Activated CD4-positive, CD25-positive, alpha-beta regulatory T cell (primary cell): ENCODE results near the gene SART1.
A peak's percentile ranks its signal among the peaks of the same experiment; 100 is the strongest.
"Not testable (repeated sequence)": the region's sequence is repeated elsewhere in the genome, so short reads cannot be mapped to it uniquely, and the experiment has no call there.

Experiments
- DNase-seq, 4 experiments: peaks; one replicate each; lab custom pipeline; 2025; lab: John Stamatoyannopoulos, UW

SART1 gene

GRCh38 chr11:66015454-66015881, 53.9 kb downstream of the SART1 start:
- no peak for DNase-seq

DNA sequence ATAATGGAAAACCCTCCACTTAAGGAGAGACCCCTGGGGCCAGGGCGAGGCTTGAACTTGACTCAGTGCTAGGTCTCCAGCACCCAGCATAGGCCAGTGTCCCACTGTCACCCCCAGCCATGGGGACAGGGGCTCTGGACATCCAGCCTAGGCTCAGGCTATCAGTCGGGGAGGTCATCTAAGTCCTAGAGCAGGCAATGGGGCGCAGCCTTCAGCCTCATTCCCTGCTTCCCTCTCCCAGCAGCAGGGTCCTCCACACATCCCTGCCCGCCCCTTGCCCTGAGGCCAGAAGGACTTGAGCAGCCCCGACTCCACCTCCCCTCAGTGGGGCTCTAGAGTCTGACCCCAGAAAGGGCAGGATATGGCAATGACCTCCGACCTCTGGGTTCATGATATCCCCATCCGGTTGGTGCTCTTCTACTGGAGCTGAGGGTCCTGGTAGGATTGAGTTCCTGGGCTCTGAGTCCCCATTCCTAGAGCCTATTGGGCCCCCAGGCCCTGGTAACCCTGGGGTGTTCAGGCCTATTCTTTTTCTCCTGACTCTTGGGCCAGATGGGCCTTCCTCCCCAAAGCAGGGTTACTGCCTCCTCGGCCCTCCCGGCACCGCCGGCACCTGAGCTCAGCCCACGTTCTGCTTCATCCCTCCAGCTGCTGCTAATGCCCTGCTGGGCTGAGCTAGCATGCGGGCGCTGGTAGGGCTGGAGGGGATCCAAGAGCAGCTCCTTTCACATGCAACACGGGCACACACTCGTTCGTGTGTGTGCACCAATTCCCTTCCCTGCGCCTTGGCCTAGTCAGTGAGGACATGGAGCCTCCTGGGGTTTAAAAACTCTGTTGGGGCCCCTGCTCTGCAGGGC, 54.6 kb downstream of the SART1 start:
- DNase-seq, result no peak

- no peak for DNase-seq
Observed at GRCh38 chr11:66016793-66017177, 55.3 kb downstream of the SART1 start.

GRCh38 chr11:66017321-66017720, 55.8 kb downstream of the SART1 start:
- DNase-seq, result no peak

DNA sequence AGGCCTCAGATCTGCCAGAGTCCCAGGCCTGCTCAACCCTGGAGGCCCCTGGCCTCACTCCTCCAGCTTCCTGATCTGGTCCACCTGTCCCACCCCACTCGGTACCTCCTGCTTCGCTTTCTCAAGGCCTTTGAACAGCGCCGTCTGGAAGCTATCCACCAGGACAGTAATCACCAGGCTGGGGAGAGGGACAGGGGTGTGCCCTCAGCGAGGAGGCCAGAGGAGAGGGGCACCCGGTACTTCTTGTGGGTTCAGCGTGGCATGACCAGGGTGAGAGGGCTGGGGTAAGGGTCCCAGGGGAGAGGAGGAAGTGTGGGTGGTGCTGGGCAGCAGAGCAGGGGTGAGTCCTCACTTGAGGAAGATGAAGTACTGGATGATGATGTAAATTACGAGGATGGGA, 58.7 kb downstream of the SART1 start:
- DNase-seq, result no peak

GRCh38 chr11:66020618-66021357, 59.3 kb downstream of the SART1 start:
- DNase-seq, result no peak

GRCh38 chr11:66022401-66023185, 61.1 kb downstream of the SART1 start:
- peak; percentile 51 to 82 (median 64) for DNase-seq

GRCh38 chr11:66023186-66023440, 61.6 kb downstream of the SART1 start:
- DNase-seq, result not testable (repeated sequence)

- DNase-seq, result no peak
Observed at GRCh38 chr11:66026017-66026529, 64.5 kb downstream of the SART1 start, which contains the start of gene CATSPER1. CATSPER1 (minus strand) TSS chr11:66026479; CDS start chr11:66026379, 100 bp downstream.
